SU-DHL-6 (cell line): ENCODE results near the gene NIT2.
"Not testable (repeated sequence)": the region's sequence is repeated elsewhere in the genome, so short reads cannot be mapped to it uniquely, and the experiment has no call there.

Experiments used
- CTCF ChIP-seq: fragments of 200-600 bp; sonication (generic); IDR thresholded peaks from one replicate; pipeline ENCODE4 v1.5.1; 2017; ENCODE audit warnings: antibody characterized with exemption, mild to moderate bottlenecking, low read length, moderate library complexity; ENCODE audit not compliant: insufficient read depth, poor library complexity, severe bottlenecking
- EZH2phosphoT487 ChIP-seq: fragments of 200-600 bp; sonication (generic), shearing (Covaris generic); conservative IDR thresholded peaks from 2 replicates; pipeline ENCODE4 v1.6.1; 2018; ENCODE audit warnings: mild to moderate bottlenecking, antibody characterized with exemption, low read length, moderate library complexity, mixed read lengths

GRCh38 chr3:100336229-100336628, 1.7 kb downstream of the NIT2 start:
- TF ChIP-seq CTCF, EZH2phosphoT487: not testable (repeated sequence)
